Measurements from ENCODE around the gene KCNQ1OT1.

GRCh38 chr11:2581931-2582350, 117.9 kb downstream of the KCNQ1OT1 start:
- no peak for TF ChIP-seq POLR2A (IDR thresholded peaks at IDR 0.05; ENCODE audit: low read length)
- no peak for TF ChIP-seq GATA1 (IDR thresholded peaks at IDR 0.05; ENCODE audit: low read depth, low read length)

All from erythroblast (primary cell).